ENCODE results near the gene FURIN.

Gene FURIN

DNA sequence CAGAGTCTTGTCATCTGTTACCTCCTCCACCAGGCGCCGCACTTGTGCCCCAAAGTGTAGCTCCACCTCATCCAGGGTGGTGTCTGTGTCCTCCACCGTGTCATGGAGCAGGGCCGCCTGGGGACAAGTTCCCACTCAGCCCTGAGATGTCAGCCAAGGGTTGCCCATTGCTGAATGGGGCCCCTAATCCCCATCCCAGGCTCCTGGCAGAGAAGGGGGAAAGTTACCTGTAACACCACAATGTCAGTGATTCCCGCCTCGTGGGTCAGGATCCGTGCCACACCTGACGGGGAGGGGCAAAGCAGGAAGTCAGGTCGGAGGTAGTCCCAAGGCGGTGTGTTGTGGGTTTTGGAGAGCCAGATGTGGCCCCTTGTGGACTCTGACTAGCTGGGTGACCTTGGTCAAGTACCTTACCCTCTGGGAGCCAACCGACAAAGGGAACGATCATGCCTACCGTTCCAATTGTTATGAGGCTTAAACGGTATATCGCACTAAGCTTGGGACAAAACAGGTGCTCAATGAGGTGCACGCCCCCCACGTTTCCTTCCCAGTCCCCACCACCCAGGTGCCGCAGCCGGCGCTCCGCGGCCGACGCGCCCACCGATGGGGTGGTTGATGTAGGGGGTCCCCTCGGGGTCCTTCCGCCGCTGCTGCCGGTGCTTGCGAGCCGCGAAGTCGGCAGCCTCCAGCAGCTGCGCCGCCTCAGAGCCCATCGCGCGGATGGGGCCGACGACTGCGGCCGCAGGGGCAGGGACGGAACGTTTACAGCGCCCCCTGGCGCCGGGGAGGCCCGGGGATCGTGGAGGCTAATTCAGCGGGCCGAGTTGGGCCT lies 63.7 kb downstream of the FURIN start, which contains the start of gene HDDC3:
TSS of gene HDDC3 (minus strand) at position 722 of the 832 bp plus-strand sequence. CDS start at position 713, 9 bp downstream.
- in situ Hi-C loops (cut with MboI; ENCODE audit: low pct_unique_long_range_greater_than_20kb, low sequenced_read_pairs, unreplicated experiment), result no loop called here
- peak; percentile 92 for DNase-seq (ENCODE audit: low spot score)
- peak; percentile 98 for TF ChIP-seq CTCF (IDR thresholded peaks at IDR 0.05; ENCODE audit: extremely low read depth, insufficient read depth, missing control alignments)

GRCh38 chr15:90932660-90932991 lies 64.2 kb downstream of the FURIN start:
- in situ Hi-C loops (cut with MboI; ENCODE audit: low pct_unique_long_range_greater_than_20kb, low sequenced_read_pairs, unreplicated experiment), result no loop called here
- no peak for TF ChIP-seq CTCF (IDR thresholded peaks at IDR 0.05; ENCODE audit: extremely low read depth, insufficient read depth, missing control alignments)
- DNase-seq (ENCODE audit: low spot score), result no peak
